K562 (cell line): ENCODE measurements around the gene LGR6. TPM values are rescaled to one million over a fixed set of nuclear protein-coding genes. Genes with fewer than 3 reads are reported as not detected.
A peak's percentile ranks its signal among the peaks of the same experiment; 100 is the strongest.

ENCODE experiments used
- ATF7 ChIP-seq: fragments of 450-650 bp; IDR thresholded peaks from 2 replicates; pipeline ENCODE4 v1.7.1; 2014; ENCODE audit warnings: mild to moderate bottlenecking, moderate library complexity
- EP400 ChIP-seq: fragments of 450-650 bp; IDR thresholded peaks from 2 replicates; pipeline ENCODE4 v1.6.1; 2017; ENCODE audit warnings: antibody characterized with exemption, mild to moderate bottlenecking, moderate library complexity
- HCFC1 ChIP-seq: IDR thresholded peaks from 2 replicates; pipeline ENCODE4 v1.6.1; 2012; ENCODE audit warnings: low read depth, low read length, improper control_type of control experiment
- IFI16 ChIP-seq: fragments of 250-450 bp; sonication (Bioruptor Pico); IDR thresholded peaks from 2 replicates; pipeline ENCODE4 v2.1.2; 2022; ENCODE audit warnings: mild to moderate bottlenecking, inconsistent platforms
- JUN ChIP-seq, 2 experiments: sonication (generic) in 1 of 2; formaldehyde crosslinking in 1 of 2; IDR thresholded peaks; 2 replicates each; pipeline versions ENCODE4 v1.6.1 to v1.8.0; 2012 to 2022; ENCODE audit warnings: borderline replicate concordance in 2 of 2, mild to moderate bottlenecking in 2 of 2, improper control_type of control experiment in 1 of 2, low read depth in 1 of 2, low read length in 1 of 2, missing genetic modification reagents in 1 of 2
- PHB2 ChIP-seq: fragments of 450-650 bp; IDR thresholded peaks from 2 replicates; pipeline ENCODE4 v1.6.1; 2017; ENCODE audit warnings: low read depth
- RBFOX2 ChIP-seq: fragments of 200-400 bp; formaldehyde crosslinking; IDR thresholded peaks from 2 replicates; pipeline ENCODE4 v1.6.1; 2017; ENCODE audit warnings: low read depth, mild to moderate bottlenecking, low read length, moderate library complexity
- RHOXF2B ChIP-seq: fragments of 250-450 bp; sonication (Bioruptor Pico); conservative IDR thresholded peaks from 2 replicates; pipeline ENCODE4 v1.5.1; 2021
- ZNF140 ChIP-seq: fragments of 250-450 bp; sonication (Bioruptor Pico); IDR thresholded peaks from 2 replicates; pipeline ENCODE4 v1.8.0; 2021; ENCODE audit warnings: moderate library complexity, mild to moderate bottlenecking, inconsistent platforms
- ZNF184 ChIP-seq: sonication (generic); formaldehyde crosslinking; IDR thresholded peaks from 2 replicates; pipeline ENCODE4 v1.5.0; 2020; ENCODE audit warnings: missing genetic modification reagents
- polyA plus RNA-seq, 8 experiments: library from polyadenylated mRNA; depleted of rRNA in 4 of 8; stranded (reverse) in 5 of 8; unstranded in 3 of 8; fragments of >200 nt; fragmentation: Nextera tagmentation in 2 of 8; fragmentation: Illumina TruSeq in 1 of 8; extraction: Ambion mirVana in 2 of 8; extraction: Trizol in 1 of 8; gene quantifications; 2 replicates each; pipeline versions ENCODE4 v1.2.1 to v1.2.3, GENCODE V29; 2011 to 2014; ENCODE audit warnings: inconsistent platforms in 1 of 8, missing spikeins in 1 of 8
- total RNA-seq, 7 experiments: library from RNA; depleted of rRNA in 6 of 7; stranded (reverse); fragments of >200 nt in 6 of 7; fragmentation: Illumina TruSeq in 2 of 7; extraction: Trizol in 2 of 7; gene quantifications; 2 replicates each; pipeline versions ENCODE4 v1.2.1 to v1.2.3, GENCODE V29; 2011 to 2021; ENCODE audit warnings: low replicate concordance in 1 of 7
- TF ChIP-seq, protein P1 (sequence below), 2 experiments: IDR thresholded peaks; 2 replicates each; pipeline ENCODE4 v1.6.1; 2011; ENCODE audit warnings: borderline replicate concordance in 1 of 2, control low read depth in 1 of 2, low read depth in 1 of 2, low read length in 1 of 2, mild to moderate bottlenecking in 1 of 2, mixed read lengths in 1 of 2, moderate library complexity in 1 of 2; ENCODE audit not compliant: insufficient read depth in 1 of 2, insufficient read length in 1 of 2, poor library complexity in 1 of 2, severe bottlenecking in 1 of 2; ENCODE audit errors: extremely low read depth in 1 of 2
- TF ChIP-seq, protein P2 (sequence below): fragments of 250-450 bp; sonication (Bioruptor Pico); IDR thresholded peaks from 2 replicates; pipeline ENCODE4 v1.9.0; 2021; ENCODE audit warnings: mild to moderate bottlenecking, inconsistent platforms
- TF ChIP-seq, protein P3 (sequence below): fragments of 450-650 bp; IDR thresholded peaks from 2 replicates; pipeline ENCODE4 v1.6.1; 2014; ENCODE audit warnings: low read depth, mild to moderate bottlenecking, moderate library complexity, borderline replicate concordance
- TF ChIP-seq, protein P4 (sequence below): fragments of 250-450 bp; sonication (Bioruptor Pico); IDR thresholded peaks from 2 replicates; pipeline ENCODE4 v1.4.0; 2020; ENCODE audit warnings: mild to moderate bottlenecking, moderate library complexity, borderline replicate concordance
- TF ChIP-seq, protein P5 (sequence below): sonication (generic); formaldehyde crosslinking; IDR thresholded peaks from 2 replicates; pipeline ENCODE4 v1.9.0; 2022; ENCODE audit warnings: mild to moderate bottlenecking, missing genetic modification reagents

LGR6 gene
- total and polyA plus RNA-seq, 9 of the 15 experiments (the other 6 are each of a cell fraction or from before 2014, with no cell fraction given) = 0.01 to 0.54 (median 0.17) TPM; not detected in 1

DNA sequence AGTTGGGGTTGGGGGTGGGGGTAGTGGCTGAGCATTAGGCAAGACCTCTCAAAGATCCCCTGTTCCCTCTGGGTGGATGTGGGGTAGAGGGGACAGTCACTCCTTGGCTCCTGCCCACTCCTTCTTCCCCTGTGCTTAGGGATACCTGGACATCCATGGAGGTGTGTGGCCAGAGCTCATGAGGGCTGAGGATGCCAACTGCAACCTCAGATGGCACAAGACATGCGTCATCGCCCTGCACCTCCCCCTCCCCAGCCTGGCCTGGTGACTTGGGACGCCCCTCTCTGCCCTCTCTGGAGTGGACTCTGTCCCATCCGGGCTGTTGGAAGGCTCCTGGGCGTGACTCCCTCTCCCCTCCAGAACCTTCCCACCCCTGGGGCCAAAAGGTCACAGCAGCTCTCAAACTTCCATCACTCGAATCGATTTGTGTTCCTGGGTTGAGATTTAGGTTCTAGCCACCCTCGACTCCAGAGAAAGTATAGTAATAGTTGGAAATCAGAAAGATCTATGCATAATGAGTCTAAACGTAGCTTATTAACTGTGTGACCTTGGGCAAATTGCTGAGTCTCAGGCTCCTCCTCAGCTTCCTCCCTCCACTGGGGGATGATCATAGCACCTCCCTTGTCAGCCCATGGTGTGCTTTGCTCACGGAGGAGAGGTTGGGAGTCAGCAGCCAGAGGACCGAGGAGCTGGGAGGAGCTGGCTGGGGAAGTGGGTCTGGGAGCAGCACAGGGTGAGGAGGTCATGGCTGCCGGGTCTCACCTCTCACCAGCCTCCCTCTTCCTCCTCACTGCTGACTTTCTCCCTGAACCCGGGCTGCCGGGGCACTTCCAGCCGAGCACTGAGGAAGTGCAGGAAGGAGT lies 30.9 kb upstream of the LGR6 start (continued):
- TF ChIP-seq, protein P1, sequence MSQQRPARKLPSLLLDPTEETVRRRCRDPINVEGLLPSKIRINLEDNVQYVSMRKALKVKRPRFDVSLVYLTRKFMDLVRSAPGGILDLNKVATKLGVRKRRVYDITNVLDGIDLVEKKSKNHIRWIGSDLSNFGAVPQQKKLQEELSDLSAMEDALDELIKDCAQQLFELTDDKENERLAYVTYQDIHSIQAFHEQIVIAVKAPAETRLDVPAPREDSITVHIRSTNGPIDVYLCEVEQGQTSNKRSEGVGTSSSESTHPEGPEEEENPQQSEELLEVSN (IDR thresholded peaks at IDR 0.05; ENCODE audit: borderline replicate concordance in 1 of 2, extremely low read depth in 1 of 2, insufficient read depth in 1 of 2, insufficient read length in 1 of 2, low read depth in 1 of 2, low read length in 1 of 2, poor library complexity in 1 of 2, severe bottlenecking in 1 of 2) = no peak
- TF ChIP-seq ZNF140 = no peak
- TF ChIP-seq JUN (IDR thresholded peaks at IDR 0.05; ENCODE audit: borderline replicate concordance, low read depth, low read length) = no peak
- peak; percentile 71; the same call in 1 of the 2 replicates for TF ChIP-seq JUN (CRISPR knock-in tag; IDR thresholded peaks at IDR 0.05; ENCODE audit: borderline replicate concordance)
- no peak for TF ChIP-seq ZNF184 (CRISPR knock-in tag)
- TF ChIP-seq RBFOX2 = peak; percentile 64
- no peak for TF ChIP-seq PHB2
- TF ChIP-seq, protein P2, sequence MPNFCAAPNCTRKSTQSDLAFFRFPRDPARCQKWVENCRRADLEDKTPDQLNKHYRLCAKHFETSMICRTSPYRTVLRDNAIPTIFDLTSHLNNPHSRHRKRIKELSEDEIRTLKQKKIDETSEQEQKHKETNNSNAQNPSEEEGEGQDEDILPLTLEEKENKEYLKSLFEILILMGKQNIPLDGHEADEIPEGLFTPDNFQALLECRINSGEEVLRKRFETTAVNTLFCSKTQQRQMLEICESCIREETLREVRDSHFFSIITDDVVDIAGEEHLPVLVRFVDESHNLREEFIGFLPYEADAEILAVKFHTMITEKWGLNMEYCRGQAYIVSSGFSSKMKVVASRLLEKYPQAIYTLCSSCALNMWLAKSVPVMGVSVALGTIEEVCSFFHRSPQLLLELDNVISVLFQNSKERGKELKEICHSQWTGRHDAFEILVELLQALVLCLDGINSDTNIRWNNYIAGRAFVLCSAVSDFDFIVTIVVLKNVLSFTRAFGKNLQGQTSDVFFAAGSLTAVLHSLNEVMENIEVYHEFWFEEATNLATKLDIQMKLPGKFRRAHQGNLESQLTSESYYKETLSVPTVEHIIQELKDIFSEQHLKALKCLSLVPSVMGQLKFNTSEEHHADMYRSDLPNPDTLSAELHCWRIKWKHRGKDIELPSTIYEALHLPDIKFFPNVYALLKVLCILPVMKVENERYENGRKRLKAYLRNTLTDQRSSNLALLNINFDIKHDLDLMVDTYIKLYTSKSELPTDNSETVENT (CRISPR knock-in tag) = no peak; the same call in 1 of the 2 replicates
- TF ChIP-seq, protein P3, sequence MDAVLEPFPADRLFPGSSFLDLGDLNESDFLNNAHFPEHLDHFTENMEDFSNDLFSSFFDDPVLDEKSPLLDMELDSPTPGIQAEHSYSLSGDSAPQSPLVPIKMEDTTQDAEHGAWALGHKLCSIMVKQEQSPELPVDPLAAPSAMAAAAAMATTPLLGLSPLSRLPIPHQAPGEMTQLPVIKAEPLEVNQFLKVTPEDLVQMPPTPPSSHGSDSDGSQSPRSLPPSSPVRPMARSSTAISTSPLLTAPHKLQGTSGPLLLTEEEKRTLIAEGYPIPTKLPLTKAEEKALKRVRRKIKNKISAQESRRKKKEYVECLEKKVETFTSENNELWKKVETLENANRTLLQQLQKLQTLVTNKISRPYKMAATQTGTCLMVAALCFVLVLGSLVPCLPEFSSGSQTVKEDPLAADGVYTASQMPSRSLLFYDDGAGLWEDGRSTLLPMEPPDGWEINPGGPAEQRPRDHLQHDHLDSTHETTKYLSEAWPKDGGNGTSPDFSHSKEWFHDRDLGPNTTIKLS = no peak
- 0 out of 2 replicates have a peak, but pooled peaks have one; percentile 7 for TF ChIP-seq HCFC1
- no peak for TF ChIP-seq IFI16 (CRISPR knock-in tag)
- TF ChIP-seq ATF7 = peak; percentile 44
- TF ChIP-seq, protein P4, sequence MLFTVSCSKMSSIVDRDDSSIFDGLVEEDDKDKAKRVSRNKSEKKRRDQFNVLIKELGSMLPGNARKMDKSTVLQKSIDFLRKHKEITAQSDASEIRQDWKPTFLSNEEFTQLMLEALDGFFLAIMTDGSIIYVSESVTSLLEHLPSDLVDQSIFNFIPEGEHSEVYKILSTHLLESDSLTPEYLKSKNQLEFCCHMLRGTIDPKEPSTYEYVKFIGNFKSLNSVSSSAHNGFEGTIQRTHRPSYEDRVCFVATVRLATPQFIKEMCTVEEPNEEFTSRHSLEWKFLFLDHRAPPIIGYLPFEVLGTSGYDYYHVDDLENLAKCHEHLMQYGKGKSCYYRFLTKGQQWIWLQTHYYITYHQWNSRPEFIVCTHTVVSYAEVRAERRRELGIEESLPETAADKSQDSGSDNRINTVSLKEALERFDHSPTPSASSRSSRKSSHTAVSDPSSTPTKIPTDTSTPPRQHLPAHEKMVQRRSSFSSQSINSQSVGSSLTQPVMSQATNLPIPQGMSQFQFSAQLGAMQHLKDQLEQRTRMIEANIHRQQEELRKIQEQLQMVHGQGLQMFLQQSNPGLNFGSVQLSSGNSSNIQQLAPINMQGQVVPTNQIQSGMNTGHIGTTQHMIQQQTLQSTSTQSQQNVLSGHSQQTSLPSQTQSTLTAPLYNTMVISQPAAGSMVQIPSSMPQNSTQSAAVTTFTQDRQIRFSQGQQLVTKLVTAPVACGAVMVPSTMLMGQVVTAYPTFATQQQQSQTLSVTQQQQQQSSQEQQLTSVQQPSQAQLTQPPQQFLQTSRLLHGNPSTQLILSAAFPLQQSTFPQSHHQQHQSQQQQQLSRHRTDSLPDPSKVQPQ (CRISPR knock-in tag) = 0 out of 2 replicates have a peak, but pooled peaks have one; percentile 9
- TF ChIP-seq EP400 = peak; percentile 20; the same call in 1 of the 2 replicates
- TF ChIP-seq RHOXF2B (CRISPR knock-in tag) = peak; percentile 80; the same call in 1 of the 2 replicates
- TF ChIP-seq, protein P5, sequence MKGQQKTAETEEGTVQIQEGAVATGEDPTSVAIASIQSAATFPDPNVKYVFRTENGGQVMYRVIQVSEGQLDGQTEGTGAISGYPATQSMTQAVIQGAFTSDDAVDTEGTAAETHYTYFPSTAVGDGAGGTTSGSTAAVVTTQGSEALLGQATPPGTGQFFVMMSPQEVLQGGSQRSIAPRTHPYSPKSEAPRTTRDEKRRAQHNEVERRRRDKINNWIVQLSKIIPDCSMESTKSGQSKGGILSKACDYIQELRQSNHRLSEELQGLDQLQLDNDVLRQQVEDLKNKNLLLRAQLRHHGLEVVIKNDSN (CRISPR knock-in tag) = 0 out of 2 replicates have a peak, but pooled peaks have one; percentile 34
